ENCODE results near the gene SOX6.

GRCh38 chr11:16317712-16318111 lies 38.6 kb downstream of the SOX6 start:
- TF ChIP-seq CTCF (conservative IDR thresholded peaks at IDR 0.05; ENCODE audit: low read length) (no peak), EZH2phosphoT487 (IDR thresholded peaks at IDR 0.05; ENCODE audit: borderline replicate concordance) (no peak)

All from Loucy (cell line).